GM12864 (cell line): Measurements from ENCODE around the gene FBXO17.

Source experiments
- DNase-seq: peaks from one replicate; pipeline ENCODE4 v3.0.0-alpha.2; 2011; ENCODE audit warnings: low read depth
- H3K4me3 ChIP-seq: 2 replicates; pipeline ENCODE4 v1.5.1; 2011; ENCODE audit warnings: mild to moderate bottlenecking, low read depth, low read length, control low read depth
- CTCF ChIP-seq: IDR thresholded peaks from 2 replicates; pipeline ENCODE4 v1.5.1; 2011; ENCODE audit warnings: low read depth, mild to moderate bottlenecking, moderate library complexity, low read length, control low read depth, inconsistent platforms; ENCODE audit errors: missing control alignments

FBXO17 gene

GRCh38 chr19:38911388-38912001 is 64.0 kb downstream of the FBXO17 start:
- H3K4me3 ChIP-seq, result no peak overlapping the region
- no peak for DNase-seq
- TF ChIP-seq CTCF, result no peak

GRCh38 chr19:38910488-38910887 is 65.1 kb downstream of the FBXO17 start:
- TF ChIP-seq CTCF, result no peak
- no peak for DNase-seq
- no peak overlapping the region for H3K4me3 ChIP-seq

- no peak for DNase-seq
- no peak for TF ChIP-seq CTCF
- H3K4me3 ChIP-seq, result no peak overlapping the region
Observed at GRCh38 chr19:38908911-38909310, 66.6 kb downstream of the FBXO17 start.

- no peak overlapping the region for H3K4me3 ChIP-seq
- TF ChIP-seq CTCF, result no peak
- DNase-seq, result no peak
Observed at GRCh38 chr19:38907670-38908069, 67.9 kb downstream of the FBXO17 start.

- no peak for TF ChIP-seq CTCF
- no peak for DNase-seq
Observed at GRCh38 chr19:38907227-38907626, 68.3 kb downstream of the FBXO17 start.

GRCh38 chr19:38905620-38906019 is 69.9 kb downstream of the FBXO17 start:
- no peak overlapping the region for H3K4me3 ChIP-seq
- no peak for TF ChIP-seq CTCF
- DNase-seq, result no peak

More at GRCh38 chr19:38907227-38907626, 68.3 kb downstream of the FBXO17 start:
- H3K4me3 ChIP-seq, result no peak overlapping the region
